Fibroblast of gingiva (primary cell): ENCODE data around the gene ZNF236.

Source experiments
- DNase-seq: peaks from one replicate; pipeline ENCODE4 v3.0.0-alpha.2; 2011; ENCODE audit warnings: low read depth

Gene ZNF236

DNA sequence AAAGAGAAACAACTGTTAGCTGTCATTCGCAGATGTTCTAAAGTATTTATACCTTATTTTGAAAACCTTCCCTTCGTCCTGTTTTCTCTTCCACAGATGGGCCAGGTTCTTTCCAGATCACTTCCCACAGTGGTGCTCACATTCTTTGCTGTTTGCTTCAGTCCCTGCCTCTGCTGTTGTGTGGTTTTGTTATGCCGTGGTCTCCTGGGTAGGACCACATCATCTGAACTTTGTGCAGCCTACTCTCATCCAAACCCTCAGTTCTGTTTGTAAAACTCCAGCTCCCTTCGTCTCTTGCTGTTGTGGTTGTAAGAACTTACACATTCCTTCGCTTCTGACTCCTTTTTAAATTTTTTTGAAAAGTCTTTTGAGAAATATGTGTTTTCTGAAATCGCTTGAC, 38.1 kb downstream of the ZNF236 start:
- no peak for DNase-seq

- DNase-seq, result no peak
Observed at GRCh38 chr18:76866666-76867065, 44.3 kb downstream of the ZNF236 start.

GRCh38 chr18:76873311-76873710, 51.0 kb downstream of the ZNF236 start:
- no peak for DNase-seq

- DNase-seq, result no peak
Observed at GRCh38 chr18:76873713-76874112, 51.4 kb downstream of the ZNF236 start.

GRCh38 chr18:76874642-76875389, 52.5 kb downstream of the ZNF236 start:
- no peak for DNase-seq

DNA sequence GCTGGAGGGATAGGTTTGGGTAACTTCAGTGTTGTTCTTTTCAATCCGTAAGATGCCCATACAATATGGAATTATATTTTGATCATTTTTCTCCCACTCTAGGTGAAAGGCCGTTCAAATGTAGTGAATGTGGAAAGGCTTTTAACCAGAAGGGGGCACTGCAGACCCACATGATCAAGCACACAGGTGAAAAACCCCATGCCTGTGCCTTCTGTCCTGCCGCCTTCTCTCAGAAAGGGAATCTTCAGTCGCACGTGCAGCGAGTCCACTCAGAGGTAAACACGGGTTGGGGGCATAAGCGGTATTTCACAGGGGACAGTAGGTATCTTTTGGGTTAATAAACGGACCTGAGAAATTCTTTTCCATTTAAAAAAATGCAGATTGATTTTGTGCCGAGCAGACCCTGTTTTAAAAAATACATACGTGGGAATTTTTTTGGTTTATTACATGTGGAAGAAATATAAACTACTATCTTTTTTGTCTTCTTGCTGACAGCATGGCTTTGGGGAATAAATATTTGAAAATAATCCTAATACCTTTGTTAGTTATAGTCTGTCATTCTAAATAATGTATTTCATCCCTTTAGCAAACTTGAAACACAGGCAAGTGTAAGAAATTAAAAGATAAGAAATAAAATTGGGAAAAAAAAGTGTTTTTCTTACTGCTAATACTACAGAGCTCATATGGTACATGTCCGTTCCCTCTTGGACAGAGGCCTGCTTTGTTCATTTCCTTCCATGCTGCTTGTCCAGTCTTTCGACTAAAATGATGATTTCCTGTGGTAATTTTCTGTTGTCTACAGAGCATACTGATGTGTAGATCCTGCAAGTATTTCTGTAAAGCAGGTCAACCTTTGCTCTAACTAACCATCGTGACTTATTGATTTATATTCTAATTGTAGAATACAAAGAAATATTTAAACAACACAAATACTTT, 53.3 kb downstream of the ZNF236 start:
- DNase-seq, result no peak

DNA sequence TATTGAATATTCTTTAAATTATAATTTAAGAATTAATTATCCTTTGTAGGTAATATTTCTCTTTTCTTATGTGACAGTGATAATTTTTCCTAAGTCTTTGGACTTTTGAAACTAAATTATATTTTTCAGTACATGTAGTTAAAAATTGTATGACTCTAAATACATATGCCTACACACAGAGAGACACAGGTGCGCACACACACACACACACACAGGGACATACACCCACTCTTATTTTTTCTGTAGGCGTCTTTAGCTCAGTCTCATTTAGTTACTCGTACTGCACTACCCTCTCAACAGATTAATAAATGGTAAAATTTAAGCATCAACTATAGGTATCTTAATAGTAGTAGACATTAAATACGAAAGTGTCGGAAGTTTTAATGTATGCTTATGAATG, 56.1 kb downstream of the ZNF236 start:
- no peak for DNase-seq

- DNase-seq, result no peak
Observed at GRCh38 chr18:76880026-76880425, 57.7 kb downstream of the ZNF236 start.

GRCh38 chr18:76881744-76882143, 59.4 kb downstream of the ZNF236 start:
- no peak for DNase-seq

- DNase-seq, result no peak
Observed at GRCh38 chr18:76882146-76882545, 59.8 kb downstream of the ZNF236 start.

GRCh38 chr18:76885001-76885400, 62.6 kb downstream of the ZNF236 start:
- DNase-seq, result no peak

DNA sequence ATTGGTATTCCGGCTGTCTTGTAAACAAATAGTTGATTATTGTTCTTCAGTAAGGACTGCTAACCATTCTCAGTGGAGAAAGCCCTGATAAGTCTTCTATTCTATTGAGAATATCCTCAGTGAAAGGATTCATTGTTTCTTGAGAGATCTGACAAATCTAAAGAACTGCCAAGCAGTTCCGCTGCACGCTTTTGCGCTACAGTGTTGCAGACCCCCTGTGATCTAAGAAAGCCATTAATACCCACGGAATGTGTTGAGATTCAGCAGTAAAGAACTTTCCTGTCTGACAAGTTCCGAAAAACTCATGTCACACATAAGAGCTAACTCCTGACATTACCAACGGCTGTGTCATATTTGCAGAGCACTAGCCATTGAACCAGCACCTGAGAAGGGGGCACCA, 63.8 kb downstream of the ZNF236 start:
- no peak for DNase-seq

DNA sequence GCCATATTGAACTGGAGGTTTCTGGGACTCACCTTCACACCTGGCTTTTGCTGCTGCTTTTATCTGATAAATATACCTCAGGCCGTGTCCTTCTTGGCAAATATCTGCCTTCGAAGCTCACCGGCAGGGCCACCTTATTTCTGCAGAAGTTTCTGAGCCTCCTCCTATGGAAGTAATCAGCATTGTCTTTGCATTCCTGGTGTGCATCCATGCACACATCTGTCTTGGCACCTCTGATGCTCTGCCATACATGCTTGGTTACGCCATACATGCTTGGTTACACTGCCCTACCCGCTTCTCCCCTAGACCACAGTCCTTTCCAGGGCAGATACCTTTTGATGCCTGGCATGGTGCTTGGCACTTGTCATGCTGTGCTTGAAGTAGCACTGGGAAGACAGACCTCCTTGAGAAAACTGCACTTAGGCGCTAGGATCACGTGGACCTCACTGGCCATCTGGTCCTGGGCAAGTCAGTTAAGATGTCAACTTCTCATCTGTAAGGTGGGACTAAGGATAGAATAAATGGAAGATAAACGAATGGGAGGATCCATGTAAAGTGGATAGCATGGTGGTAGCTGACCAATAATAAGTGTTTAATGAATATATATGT, 66.8 kb downstream of the ZNF236 start:
- no peak for DNase-seq

- no peak for DNase-seq
Observed at GRCh38 chr18:76892832-76893231, 70.5 kb downstream of the ZNF236 start.

GRCh38 chr18:76894566-76895346, 72.4 kb downstream of the ZNF236 start:
- no peak for DNase-seq

DNA sequence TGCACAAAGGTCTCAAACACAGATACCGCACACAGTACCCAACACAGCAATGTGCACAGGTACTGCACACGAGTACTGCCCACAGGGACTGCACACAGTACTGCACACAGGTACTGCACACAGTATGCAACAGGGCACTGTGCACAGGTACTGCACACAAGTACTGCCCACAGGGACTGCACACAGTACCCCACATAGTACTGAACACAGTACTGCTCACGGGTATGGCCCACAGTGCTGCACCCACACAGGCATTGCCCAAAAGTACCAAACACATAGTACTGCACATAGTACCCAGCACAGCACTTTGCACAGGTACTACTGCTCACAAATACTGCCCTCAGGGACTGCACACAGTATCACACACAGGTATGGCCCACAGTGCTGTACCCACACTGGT, 73.1 kb downstream of the ZNF236 start:
- no peak for DNase-seq

- DNase-seq, result no peak
Observed at GRCh38 chr18:76896677-76897076, 74.3 kb downstream of the ZNF236 start.

GRCh38 chr18:76897257-76897656, 74.9 kb downstream of the ZNF236 start:
- no peak for DNase-seq

GRCh38 chr18:76903386-76903785, 81.0 kb downstream of the ZNF236 start:
- no peak for DNase-seq

DNA sequence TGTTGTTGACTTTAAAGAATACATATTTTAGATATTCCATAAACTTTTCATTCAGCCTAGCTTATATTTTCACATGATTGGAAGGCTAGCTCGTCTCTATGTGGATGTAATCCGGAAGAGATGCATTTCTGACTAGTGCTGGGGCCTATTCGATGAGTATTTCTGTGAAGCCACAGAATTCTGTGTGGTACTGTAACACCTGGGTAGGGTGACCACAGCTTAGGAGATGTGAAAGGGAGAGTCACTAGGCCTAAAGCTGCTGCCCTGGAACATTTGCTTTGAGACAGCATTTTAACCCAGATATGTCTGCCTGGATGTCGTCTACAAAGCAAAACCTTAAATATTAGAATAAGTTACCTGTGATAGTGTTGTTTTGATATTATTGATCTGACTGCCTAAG, 83.5 kb downstream of the ZNF236 start:
- no peak for DNase-seq

GRCh38 chr18:76908277-76908676, 85.9 kb downstream of the ZNF236 start:
- no peak for DNase-seq

DNA sequence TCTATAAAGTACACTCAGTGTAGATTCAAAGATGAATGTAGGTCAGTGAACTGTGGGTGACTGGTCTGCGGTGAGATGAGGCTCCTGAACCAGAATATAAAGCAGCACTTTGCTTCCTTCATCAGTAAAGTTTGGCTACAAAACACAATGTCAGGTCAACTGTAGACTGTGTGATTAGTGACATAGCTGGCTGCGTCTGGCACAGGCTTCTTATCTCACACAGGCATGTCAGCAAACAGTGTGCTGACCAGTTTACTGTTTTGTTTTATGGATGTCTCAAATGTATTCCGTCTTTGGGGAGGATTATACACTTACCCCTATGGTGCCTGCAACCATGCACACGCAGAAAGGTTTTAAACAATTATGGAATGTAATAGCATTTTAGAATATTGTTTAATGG, 87.1 kb downstream of the ZNF236 start:
- no peak for DNase-seq
